Measurements from ENCODE around the gene GAL. TPM values are rescaled to one million over a fixed set of nuclear protein-coding genes. Genes with fewer than 3 reads are reported as not detected.

GAL gene
- total and polyA plus RNA-seq, 2 of the 13 experiments (the other 11 are each of a cell fraction or from before 2014, with no cell fraction given) = not detected

- Histone ChIP-seq H2AFZ (ENCODE audit: low read length) (no peak overlapping the region), H3K79me2 (ENCODE audit: insufficient read depth, low read length) (no peaks in the 10 kb centered on the region), H3K36me3 (replicated peaks in 1 of 2; ENCODE audit: control insufficient read depth in 1 of 2, insufficient read depth in 2 of 2, low read length in 2 of 2) (no peaks in the 10 kb centered on the region), H3K27me3 (ENCODE audit: control insufficient read depth in 1 of 2, insufficient read depth in 2 of 2, low read length in 2 of 2) (peaks cover 0 to 16% of the 10 kb centered on the region in 2 experiments; a peak in 1 of 5 replicates), H4K20me1 (ENCODE audit: insufficient read depth, low read length) (no peaks in the 10 kb centered on the region), H3K4me1 (ENCODE audit: insufficient read depth, low read length) (no peaks in the 10 kb centered on the region), H3K4me2 (ENCODE audit: low read depth, low read length) (no peak overlapping the region), H3K4me3 (replicated peaks in 1 of 3; ENCODE audit: insufficient read depth in 1 of 3, low read depth in 2 of 3, low read length in 3 of 3) (no peak overlapping the region), H3K9me3 (ENCODE audit: low read length) (no peaks in the 10 kb centered on the region), H3K9ac (ENCODE audit: insufficient read depth, low read depth, low read length) (no peak overlapping the region), H3K27ac (ENCODE audit: extremely low read length, insufficient read depth, low read length) (no peak overlapping the region)
- no peak for ATAC-seq
- no TSS peak for BruUV-seq (replicated peaks)
- ChIA-PET POLR2A (no interaction called here), CTCF (ENCODE audit: low intra/inter-chr PET ratio, low total read pairs) (no interaction called here)
- in situ Hi-C loops (cut with HindIII; ENCODE audit: extremely low pct_ligation_motif_present, low pct_unique_long_range_greater_than_20kb) (loop anchor here (25.0 kb wide), 1 partner anchor 240 kb away; no protein-coding TSS in a partner anchor), intact Hi-C loops (cut with micrococcal nuclease; ENCODE audit: unreplicated experiment) (no loop called here)
- 0% methylated on average over 1 of the region's 1 CpG for WGBS (ENCODE audit: low lambda C conversion rate)
- DNase-seq (ENCODE audit: low spot score) = no peak
- no peak for FAIRE-seq
- no peak for TF ChIP-seq KIAA2018 (CRISPR knock-in tag; IDR thresholded peaks at IDR 0.05; ENCODE audit: borderline replicate concordance)
- TF ChIP-seq ZNF263 (CRISPR knock-in tag; IDR thresholded peaks at IDR 0.05) = no peak
- TF ChIP-seq ZNF770 (CRISPR knock-in tag; IDR thresholded peaks at IDR 0.05) = no peak
- TF ChIP-seq CBX5 (CRISPR knock-in tag; IDR thresholded peaks at IDR 0.05; ENCODE audit: borderline replicate concordance) = no peak
- TF ChIP-seq ZFP36 (IDR thresholded peaks at IDR 0.05; ENCODE audit: borderline replicate concordance, low read depth, low read length, partially characterized antibody) = no peak
- no peak for TF ChIP-seq ZNF607 (CRISPR knock-in tag; IDR thresholded peaks at IDR 0.05; ENCODE audit: borderline replicate concordance)
- TF ChIP-seq DBP (CRISPR knock-in tag; IDR thresholded peaks at IDR 0.05; ENCODE audit: not compliant biosample characterization) = no peak
- no peak for TF ChIP-seq MTF1 (CRISPR knock-in tag; IDR thresholded peaks at IDR 0.05)
- TF ChIP-seq PHF20 (CRISPR knock-in tag; IDR thresholded peaks at IDR 0.05) = no peak
- TF ChIP-seq SSRP1 (CRISPR knock-in tag; IDR thresholded peaks at IDR 0.05) = no peak
- no peak for TF ChIP-seq TIGD3 (CRISPR knock-in tag; IDR thresholded peaks at IDR 0.05; ENCODE audit: borderline replicate concordance)
These were observed 37.5 kb upstream of the GAL start for GRCh38 chr11:68646832-68647231.
